ENCODE results near the gene SLC26A3.

Gene SLC26A3

DNA sequence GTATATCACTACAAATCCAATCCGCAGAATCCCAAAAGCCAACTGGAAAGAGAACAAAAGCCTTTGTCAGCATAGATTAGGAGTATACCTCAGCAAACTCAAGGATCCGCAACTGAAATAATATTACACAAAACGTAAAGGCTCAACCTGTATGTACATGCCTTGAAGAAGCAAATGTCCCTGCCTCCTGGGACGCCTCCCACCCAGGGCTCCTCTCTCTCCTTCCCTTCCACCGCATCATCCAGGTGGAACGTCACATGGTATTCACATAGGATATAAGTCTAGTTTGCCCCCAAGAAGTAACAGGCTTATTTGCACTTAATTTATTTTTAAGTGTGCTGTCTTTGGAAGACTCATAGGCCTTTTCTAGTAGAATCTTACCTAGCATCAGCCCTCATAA, 13.4 kb downstream of the SLC26A3 start:
- FAIRE-seq, result no peak
- DNase-seq (ENCODE audit: insufficient read length, low spot score), result no peak
- TF ChIP-seq POLR2A (IDR thresholded peaks at IDR 0.05; ENCODE audit: low read depth, low read length), result no peak

GRCh38 chr7:107788662-107789061, 14.4 kb downstream of the SLC26A3 start:
- no peak for DNase-seq (ENCODE audit: insufficient read length, low spot score)
- no peak for TF ChIP-seq POLR2A (IDR thresholded peaks at IDR 0.05; ENCODE audit: low read depth, low read length)
- FAIRE-seq, result no peak

GRCh38 chr7:107788216-107788615, 14.8 kb downstream of the SLC26A3 start:
- FAIRE-seq, result no peak

GRCh38 chr7:107785926-107786325, 17.1 kb downstream of the SLC26A3 start:
- no peak for DNase-seq (ENCODE audit: insufficient read length, low spot score)
- no peak for FAIRE-seq
- no peak for TF ChIP-seq POLR2A (IDR thresholded peaks at IDR 0.05; ENCODE audit: low read depth, low read length)

More at GRCh38 chr7:107788216-107788615, 14.8 kb downstream of the SLC26A3 start:
- no peak for DNase-seq (ENCODE audit: insufficient read length, low spot score)
- TF ChIP-seq POLR2A (IDR thresholded peaks at IDR 0.05; ENCODE audit: low read depth, low read length), result no peak

DNA sequence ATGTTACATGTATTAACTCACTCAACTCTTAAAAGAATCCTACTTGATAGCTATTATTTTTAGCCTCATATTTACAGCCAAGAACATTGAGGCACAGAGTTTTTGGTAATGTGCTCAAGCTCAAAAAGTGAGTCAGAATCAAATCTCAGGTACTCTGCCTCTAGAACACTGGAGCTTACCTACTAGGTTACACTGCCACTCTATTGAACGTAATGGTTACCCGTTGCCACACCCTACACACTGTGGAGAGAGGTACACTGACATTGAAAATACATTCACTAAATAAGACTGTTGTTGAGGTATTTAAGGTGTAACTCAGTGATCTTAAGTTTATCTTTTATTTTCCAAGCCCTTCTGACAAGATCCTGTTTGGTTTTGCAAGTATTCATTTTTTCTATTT, 17.9 kb downstream of the SLC26A3 start:
- DNase-seq (ENCODE audit: insufficient read length, low spot score), result no peak
- TF ChIP-seq POLR2A (IDR thresholded peaks at IDR 0.05; ENCODE audit: low read depth, low read length), result no peak
- FAIRE-seq, result no peak

- TF ChIP-seq POLR2A (IDR thresholded peaks at IDR 0.05; ENCODE audit: low read depth, low read length), result no peak
- DNase-seq (ENCODE audit: insufficient read length, low spot score) (no peak), FAIRE-seq (no peak)
Measured at GRCh38 chr7:107783648-107784047, 19.4 kb downstream of the SLC26A3 start.

GRCh38 chr7:107782374-107782773, 20.6 kb downstream of the SLC26A3 start:
- no peak for DNase-seq (ENCODE audit: insufficient read length, low spot score)
- TF ChIP-seq POLR2A (IDR thresholded peaks at IDR 0.05; ENCODE audit: low read depth, low read length), result no peak
- no peak for FAIRE-seq

DNA sequence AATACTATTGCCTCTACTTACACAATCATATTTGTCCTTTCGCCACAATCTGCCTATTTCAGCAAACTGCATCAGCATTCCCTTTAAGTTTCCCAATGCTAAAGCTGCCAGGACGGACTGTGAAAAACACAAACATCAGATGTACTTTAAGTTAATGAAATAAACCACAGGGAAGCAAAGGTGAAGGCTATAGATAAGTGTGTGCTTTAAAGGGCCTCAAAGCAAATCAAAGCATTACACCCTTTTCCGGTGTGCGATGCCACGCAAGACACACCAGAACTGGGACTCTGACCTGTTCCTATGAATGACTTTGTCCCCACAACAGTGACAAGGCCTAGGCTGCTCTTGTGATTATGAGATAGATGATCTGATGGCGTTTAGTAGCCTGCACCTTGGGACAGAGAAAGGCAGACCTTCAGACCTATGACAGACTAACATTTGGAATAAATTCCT, 23.4 kb downstream of the SLC26A3 start:
- no peak for TF ChIP-seq POLR2A (IDR thresholded peaks at IDR 0.05; ENCODE audit: low read depth, low read length)
- FAIRE-seq (no peak), DNase-seq (ENCODE audit: insufficient read length, low spot score) (no peak)

- no peak for TF ChIP-seq POLR2A (IDR thresholded peaks at IDR 0.05; ENCODE audit: low read depth, low read length)
- DNase-seq (ENCODE audit: insufficient read length, low spot score) (no peak), FAIRE-seq (no peak)
Measured at GRCh38 chr7:107778283-107778682, 24.7 kb downstream of the SLC26A3 start.

DNA sequence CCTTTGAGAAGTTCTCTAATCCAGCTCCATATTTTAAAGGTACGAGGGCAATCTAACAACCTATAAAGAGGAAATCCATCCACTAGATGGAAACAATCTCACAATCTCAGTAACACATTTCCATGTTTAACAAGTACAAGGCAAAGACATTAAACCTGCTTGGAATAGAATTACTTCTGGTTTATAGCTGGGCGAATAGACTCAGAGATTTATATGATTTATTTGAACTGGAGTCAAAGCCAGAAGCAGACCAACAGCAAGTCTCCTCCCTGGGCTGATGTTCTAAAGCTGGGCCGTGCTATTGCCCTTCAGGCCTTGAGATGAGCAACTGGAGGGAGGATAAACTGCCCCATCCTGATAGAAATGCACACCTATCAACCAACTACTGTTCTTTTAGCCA, 25.3 kb downstream of the SLC26A3 start:
- FAIRE-seq (no peak), DNase-seq (ENCODE audit: insufficient read length, low spot score) (no peak)
- no peak for TF ChIP-seq POLR2A (IDR thresholded peaks at IDR 0.05; ENCODE audit: low read depth, low read length)

DNA sequence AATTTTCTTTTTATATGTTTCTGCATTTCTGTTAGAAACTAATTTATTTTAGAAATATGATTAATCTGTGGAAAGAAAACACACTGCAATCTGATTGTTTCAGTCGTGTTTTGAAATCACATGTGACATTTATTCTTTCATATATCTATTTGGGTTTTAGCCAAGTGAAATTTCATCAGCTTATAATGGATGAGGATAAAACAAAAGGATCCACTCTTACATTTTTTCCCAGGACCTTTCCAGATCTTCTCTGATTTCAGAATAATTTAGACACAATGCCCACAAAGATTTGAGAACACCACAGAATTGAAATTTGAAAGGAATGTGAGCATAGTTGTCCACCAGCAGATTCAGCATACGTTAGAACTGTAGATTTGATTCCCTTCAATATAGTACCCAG, 30.0 kb downstream of the SLC26A3 start:
- no peak for DNase-seq (ENCODE audit: insufficient read length, low spot score)
- no peak for TF ChIP-seq POLR2A (IDR thresholded peaks at IDR 0.05; ENCODE audit: low read depth, low read length)
- FAIRE-seq, result no peak

DNA sequence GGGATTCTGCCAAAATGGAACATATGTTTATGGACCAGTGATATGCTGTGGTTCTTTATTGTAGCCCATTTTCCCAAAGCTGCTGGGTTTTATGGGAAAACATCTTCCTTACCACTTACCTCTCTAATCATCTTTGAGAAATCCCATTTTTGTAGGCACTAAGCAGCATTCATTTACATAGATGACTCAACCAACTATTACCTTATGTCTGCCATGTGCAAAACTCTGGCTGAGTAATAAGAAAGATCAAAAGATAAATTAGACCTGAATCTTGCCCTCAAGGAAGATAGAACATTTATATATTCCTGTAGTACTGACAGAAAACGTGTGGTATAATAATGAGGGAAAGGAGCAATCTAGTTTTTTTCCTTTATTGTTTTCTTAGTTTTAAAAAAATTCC, 34.8 kb downstream of the SLC26A3 start:
- DNase-seq (ENCODE audit: insufficient read length, low spot score), result no peak
- FAIRE-seq, result no peak
- TF ChIP-seq POLR2A (IDR thresholded peaks at IDR 0.05; ENCODE audit: low read depth, low read length), result no peak

- TF ChIP-seq POLR2A (IDR thresholded peaks at IDR 0.05; ENCODE audit: low read depth, low read length), result no peak
- no peak for DNase-seq (ENCODE audit: insufficient read length, low spot score)
- no peak for FAIRE-seq
Measured at GRCh38 chr7:107767391-107767790, 35.6 kb downstream of the SLC26A3 start.

DNA sequence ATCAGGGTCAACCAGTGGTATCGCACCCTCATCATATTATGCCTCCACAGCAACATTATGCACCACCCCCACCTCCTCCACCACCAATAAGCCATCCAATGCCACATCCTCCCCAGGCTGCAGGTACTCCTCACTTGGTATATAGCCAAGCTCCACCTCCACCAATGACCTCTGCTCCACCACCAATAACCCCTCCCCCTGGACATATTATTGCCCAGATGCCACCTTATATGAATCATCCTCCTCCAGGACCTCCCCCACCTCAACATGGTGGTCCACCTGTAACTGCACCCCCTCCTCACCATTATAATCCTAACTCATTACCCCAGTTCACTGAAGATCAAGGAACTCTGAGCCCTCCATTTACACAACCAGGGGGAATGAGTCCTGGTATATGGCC, 44.4 kb downstream of the SLC26A3 start:
- FAIRE-seq, result no peak
- no peak for DNase-seq (ENCODE audit: insufficient read length, low spot score)
- TF ChIP-seq POLR2A (IDR thresholded peaks at IDR 0.05; ENCODE audit: low read depth, low read length), result no peak

- TF ChIP-seq POLR2A (IDR thresholded peaks at IDR 0.05; ENCODE audit: low read depth, low read length), result no peak
- DNase-seq (ENCODE audit: insufficient read length, low spot score) (no peak), FAIRE-seq (no peak)
Measured at GRCh38 chr7:107754642-107755041, 48.4 kb downstream of the SLC26A3 start.

DNA sequence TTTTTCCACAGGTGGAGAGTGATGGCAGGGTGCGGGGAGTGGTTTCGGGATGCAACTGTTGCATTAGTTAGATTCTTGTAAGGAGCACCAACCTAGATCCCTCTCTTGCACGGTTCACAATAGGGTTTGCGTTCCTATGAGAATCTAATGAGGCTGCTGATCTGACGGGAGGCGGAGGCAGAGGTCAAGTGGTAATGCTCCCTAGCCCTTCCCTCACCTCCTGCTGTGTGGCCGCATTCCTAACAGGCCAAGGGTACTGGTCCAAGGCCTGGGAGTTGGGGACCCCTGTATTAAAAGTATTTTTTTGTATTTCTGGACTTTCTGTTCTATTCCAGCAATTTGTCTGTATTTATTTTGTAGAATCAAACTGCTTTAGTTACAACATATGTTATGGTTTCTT, 51.9 kb downstream of the SLC26A3 start:
- no peak for FAIRE-seq

More for the DNA sequence above, 51.9 kb downstream of the SLC26A3 start:
- no peak for TF ChIP-seq POLR2A (IDR thresholded peaks at IDR 0.05; ENCODE audit: low read depth, low read length)
- no peak for DNase-seq (ENCODE audit: insufficient read length, low spot score)
